B cell (primary cell): ENCODE measurements around the gene LSM14B. TPM values are rescaled to one million over a fixed set of nuclear protein-coding genes. Genes with fewer than 3 reads are reported as not detected.

Source experiments
- ATAC-seq: fragments of 200-7000 bp; cut with Tn5 transposase; one replicate; pipeline ENCODE4 v1.10.0; 2021; ENCODE audit warnings: low read depth, mild to moderate bottlenecking, moderate number of reproducible peaks, moderate library complexity
- CTCF ChIA-PET: fragments of 350-600 bp; sonication (Branson Sonifier 250); formaldehyde crosslinking; loops from one replicate; lab custom pipeline; 2021; ENCODE audit warnings: antibody characterized with exemption, inconsistent platforms; lab: Charles Lee
- POLR2A ChIA-PET: fragments of 350-600 bp; sonication (Branson Sonifier 250); formaldehyde crosslinking; loops from one replicate; lab custom pipeline; 2021; ENCODE audit warnings: antibody characterized with exemption; lab: Charles Lee
- DNase-seq: peaks from one replicate; pipeline ENCODE4 v3.0.0; 2013
- H2AFZ ChIP-seq: 2 replicates; pipeline ENCODE4 v1.6.1; 2012; ENCODE audit warnings: mild to moderate bottlenecking, low read depth, low read length; ENCODE audit not compliant: insufficient read depth, poor library complexity, severe bottlenecking
- H3K27ac ChIP-seq, 2 donors: 1 replicate in 1 of 2; 2 replicates in 1 of 2; pipeline ENCODE4 v1.5.1; 2012 to 2013; ENCODE audit warnings: low read length in 2 of 2, mild to moderate bottlenecking in 2 of 2, moderate library complexity in 1 of 2
- H3K27me3 ChIP-seq, 4 experiments: fragments of 200-600 bp in 1 of 4; sonication (generic) in 1 of 4; replicated peaks in 1 of 4; 1 replicate in 2 of 4; 2 replicates in 2 of 4; pipeline versions ENCODE4 v1.6.1 to v1.7.0; 2013 to 2016; ENCODE audit warnings: low read length in 3 of 4, mild to moderate bottlenecking in 2 of 4, mixed read lengths in 1 of 4, moderate library complexity in 1 of 4; ENCODE audit not compliant: insufficient read depth in 4 of 4, control insufficient read depth in 3 of 4; ENCODE audit errors: control extremely low read depth in 1 of 4
- H3K36me3 ChIP-seq, 2 experiments: replicated peaks in 1 of 2; 1 replicate in 1 of 2; 2 replicates in 1 of 2; pipeline versions ENCODE4 v1.6.1 to v1.7.1; 2013; ENCODE audit warnings: low read length in 1 of 2; ENCODE audit not compliant: insufficient read depth in 2 of 2, control insufficient read depth in 1 of 2; ENCODE audit errors: control extremely low read depth in 1 of 2, extremely low read depth in 1 of 2
- H3K4me1 ChIP-seq, 2 donors: fragments of 200-600 bp in 1 of 2; sonication (generic) in 1 of 2; 1 replicate in 1 of 2; 2 replicates in 1 of 2; pipeline versions ENCODE4 v1.5.1 to v1.6.1; 2013 to 2017; ENCODE audit warnings: low read length in 2 of 2; ENCODE audit not compliant: control insufficient read depth in 2 of 2, insufficient read depth in 2 of 2
- H3K4me2 ChIP-seq: replicated peaks from 2 replicates; pipeline ENCODE3; 2012; ENCODE audit warnings: mild to moderate bottlenecking, low read depth, low read length; ENCODE audit not compliant: poor library complexity, severe bottlenecking
- H3K4me3 ChIP-seq, 5 experiments: fragments of 200-600 bp in 1 of 5; sonication (generic) in 1 of 5; 1 replicate in 3 of 5; 2 replicates in 2 of 5; pipeline versions ENCODE4 v1.5.1 to v1.7.0; 2011 to 2016; ENCODE audit warnings: low read length in 4 of 5, mild to moderate bottlenecking in 4 of 5, low read depth in 2 of 5, control low read depth in 1 of 5, moderate library complexity in 1 of 5; ENCODE audit not compliant: insufficient read depth in 1 of 5; ENCODE audit errors: control extremely low read depth in 1 of 5, extremely low read depth in 1 of 5
- H3K79me2 ChIP-seq: fragments of 200-600 bp; sonication (generic); one replicate; pipeline ENCODE4 v1.6.0; 2016; ENCODE audit warnings: low read length; ENCODE audit not compliant: control insufficient read depth, insufficient read depth
- H3K9ac ChIP-seq: fragments of 200-600 bp; sonication (generic); 2 replicates; pipeline ENCODE4 v1.6.1; 2017; ENCODE audit warnings: mild to moderate bottlenecking, low read length, moderate library complexity
- H3K9me3 ChIP-seq, 3 donors: one replicate each; pipeline versions ENCODE4 v1.6.1 to v1.7.1; 2013; ENCODE audit warnings: low read length in 2 of 3; ENCODE audit not compliant: control insufficient read depth in 2 of 3, insufficient read depth in 1 of 3; ENCODE audit errors: control extremely low read depth in 1 of 3
- H4K20me1 ChIP-seq: 2 replicates; pipeline ENCODE4 v1.6.0; 2012; ENCODE audit warnings: mild to moderate bottlenecking, low read length; ENCODE audit not compliant: insufficient read depth, control insufficient read depth, poor library complexity, severe bottlenecking
- H3K27ac Mint-ChIP-seq: one replicate; pipeline ENCODE4 v1.8.0; 2021; ENCODE audit warnings: mixed read lengths
- H3K27me3 Mint-ChIP-seq: one replicate; pipeline ENCODE4 v1.8.0; 2021; ENCODE audit warnings: mixed read lengths
- H3K4me1 Mint-ChIP-seq: one replicate; pipeline ENCODE4 v1.8.0; 2021; ENCODE audit warnings: mixed read lengths
- H3K4me3 Mint-ChIP-seq: one replicate; pipeline ENCODE4 v1.8.0; 2021; ENCODE audit warnings: mixed read lengths
- H3K9me3 Mint-ChIP-seq: one replicate; pipeline ENCODE4 v1.8.0; 2022; ENCODE audit warnings: mixed read lengths; ENCODE audit not compliant: insufficient read depth
- EZH2 ChIP-seq: IDR thresholded peaks from 2 replicates; pipeline ENCODE4 v1.6.1; 2012; ENCODE audit warnings: borderline replicate concordance, low read depth, mild to moderate bottlenecking, moderate library complexity, low read length; ENCODE audit not compliant: insufficient read depth, poor library complexity, severe bottlenecking
- WGBS: methylation state at CpG from one replicate; pipeline ENCODE4 v1.1.5; 2013; ENCODE audit warnings: missing lambda C conversion rate; ENCODE audit not compliant: insufficient coverage; 5-methylcytosine and 5-hydroxymethylcytosine counted together
- intact Hi-C: fragments of 100-400 bp; cut with micrococcal nuclease; formaldehyde crosslinking; loops from one replicate; pipeline ENCODE4 v1.10.0; 2022
- polyA plus RNA-seq: library from polyadenylated mRNA; depleted of rRNA; stranded (reverse); fragments of >200 nt; gene quantifications from 2 replicates; pipeline ENCODE4 v1.2.3, GENCODE V29; 2012
- total RNA-seq, 2 donors: library from RNA; stranded (reverse); fragments of 120-200 nt in 1 of 2; gene quantifications; 1 replicate in 1 of 2; 2 replicates in 1 of 2; pipeline versions ENCODE4 v1.2.3 to v1.2.4, GENCODE V29; 2013 to 2022
- TF ChIP-seq, protein P1 (sequence below): fragments of 200-600 bp; IDR thresholded peaks from one replicate; pipeline ENCODE4 v1.8.0; 2022; ENCODE audit warnings: antibody characterized with exemption, mild to moderate bottlenecking

The LSM14B gene
- total and polyA plus RNA-seq, 2 donors (not counting 1 experiment from before 2014, with no cell fraction given), result 26.8 to 52.8 TPM

DNA sequence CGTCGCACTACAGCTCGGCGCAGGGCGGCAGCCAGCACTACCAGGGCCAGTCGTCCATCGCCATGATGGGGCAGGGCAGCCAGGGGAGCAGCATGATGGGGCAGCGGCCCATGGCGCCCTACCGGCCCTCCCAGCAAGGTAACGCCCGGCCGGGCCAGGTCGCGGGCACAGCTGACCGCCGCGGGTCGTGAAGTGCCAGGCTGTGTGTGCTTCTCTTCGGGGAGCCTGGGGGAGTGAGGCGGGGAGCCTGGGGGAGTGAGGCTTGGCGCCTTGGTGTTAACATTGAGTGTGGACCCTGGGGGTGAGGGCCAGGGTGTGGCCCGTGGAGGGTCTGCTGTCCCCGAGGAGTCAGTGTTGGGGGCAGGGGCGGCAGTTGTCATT is 41.2 kb downstream of the LSM14B start:
- Histone ChIP-seq H3K9me3 (no peaks in the 10 kb centered on the region), H3K4me2 (no peak overlapping the region), H3K79me2 (no peaks in the 10 kb centered on the region), H2AFZ (no peak overlapping the region), H3K9ac (no peak overlapping the region), H4K20me1 (peaks cover 9% of the 10 kb centered on the region), H3K27ac (no peak overlapping the region), H3K4me3 (no peak overlapping the region), H3K27me3 (no peaks in the 10 kb centered on the region), H3K36me3 (peaks cover 0 to 25% of the 10 kb centered on the region in 2 experiments), H3K4me1 (no peaks in the 10 kb centered on the region)
- Mint-ChIP-seq H3K4me3 (no peak overlapping the region), H3K27ac (no peak overlapping the region), H3K9me3 (no peaks in the 10 kb centered on the region), H3K4me1 (no peaks in the 10 kb centered on the region), H3K27me3 (no peaks in the 10 kb centered on the region)
- intact Hi-C loops, result no loop called here
- WGBS, result 99% methylated on average over 25 of the region's 25 CpGs
- ChIA-PET CTCF (no interaction called here), POLR2A (no interaction called here)
- no peak for TF ChIP-seq EZH2
- TF ChIP-seq, protein P1, sequence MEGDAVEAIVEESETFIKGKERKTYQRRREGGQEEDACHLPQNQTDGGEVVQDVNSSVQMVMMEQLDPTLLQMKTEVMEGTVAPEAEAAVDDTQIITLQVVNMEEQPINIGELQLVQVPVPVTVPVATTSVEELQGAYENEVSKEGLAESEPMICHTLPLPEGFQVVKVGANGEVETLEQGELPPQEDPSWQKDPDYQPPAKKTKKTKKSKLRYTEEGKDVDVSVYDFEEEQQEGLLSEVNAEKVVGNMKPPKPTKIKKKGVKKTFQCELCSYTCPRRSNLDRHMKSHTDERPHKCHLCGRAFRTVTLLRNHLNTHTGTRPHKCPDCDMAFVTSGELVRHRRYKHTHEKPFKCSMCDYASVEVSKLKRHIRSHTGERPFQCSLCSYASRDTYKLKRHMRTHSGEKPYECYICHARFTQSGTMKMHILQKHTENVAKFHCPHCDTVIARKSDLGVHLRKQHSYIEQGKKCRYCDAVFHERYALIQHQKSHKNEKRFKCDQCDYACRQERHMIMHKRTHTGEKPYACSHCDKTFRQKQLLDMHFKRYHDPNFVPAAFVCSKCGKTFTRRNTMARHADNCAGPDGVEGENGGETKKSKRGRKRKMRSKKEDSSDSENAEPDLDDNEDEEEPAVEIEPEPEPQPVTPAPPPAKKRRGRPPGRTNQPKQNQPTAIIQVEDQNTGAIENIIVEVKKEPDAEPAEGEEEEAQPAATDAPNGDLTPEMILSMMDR, result no peak
- DNase-seq (no peak), ATAC-seq (no peak)

DNA sequence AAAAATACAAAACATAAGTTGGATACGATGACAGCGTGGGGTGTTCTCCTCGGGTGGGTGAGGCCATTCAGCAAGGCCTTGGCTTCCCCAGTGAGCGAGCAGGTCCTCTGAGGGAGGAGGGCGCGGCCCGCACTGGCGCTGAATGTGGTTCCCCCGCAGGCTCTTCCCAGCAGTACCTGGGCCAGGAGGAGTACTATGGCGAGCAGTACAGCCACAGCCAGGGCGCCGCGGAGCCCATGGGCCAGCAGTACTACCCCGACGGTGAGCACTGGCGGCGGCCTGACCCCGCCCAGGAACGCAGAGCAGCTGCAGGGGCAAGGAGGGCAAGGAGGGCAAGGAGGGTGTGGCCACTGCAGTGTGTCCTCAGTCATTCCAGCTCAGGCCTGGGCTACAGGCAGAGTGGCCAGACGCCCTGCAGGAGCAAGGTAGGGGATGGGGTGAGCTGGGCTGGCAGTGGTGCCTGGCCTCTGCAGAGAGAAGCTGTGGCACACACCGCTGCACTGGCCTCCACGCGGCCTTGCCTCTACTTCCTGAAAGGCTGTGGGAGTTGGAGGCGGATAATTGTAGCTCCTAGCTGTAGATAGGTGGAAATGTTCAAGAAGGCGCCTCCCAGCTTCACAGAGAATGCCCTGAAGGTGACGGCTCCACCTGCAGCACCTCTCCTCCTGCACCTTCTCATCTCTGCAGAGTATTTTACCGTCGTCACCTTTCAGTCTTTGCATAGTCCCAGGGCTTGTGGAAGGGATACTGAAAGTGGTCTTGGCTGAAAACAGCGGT is 41.9 kb downstream of the LSM14B start:
- Mint-ChIP-seq H3K4me1 (no peaks in the 10 kb centered on the region), H3K9me3 (no peaks in the 10 kb centered on the region), H3K4me3 (no peak overlapping the region), H3K27me3 (no peaks in the 10 kb centered on the region), H3K27ac (no peak overlapping the region)
- no peak overlapping the region for H2AFZ ChIP-seq
- peaks cover 2% of the 10 kb centered on the region for H4K20me1 ChIP-seq
- no peaks in the 10 kb centered on the region for H3K27me3 ChIP-seq
- no peaks in the 10 kb centered on the region for H3K9me3 ChIP-seq
- H3K9ac ChIP-seq, result no peak overlapping the region
- H3K36me3 ChIP-seq, result peaks cover 0 to 25% of the 10 kb centered on the region in 2 experiments
- DNase-seq (no peak), ATAC-seq (no peak)
- H3K4me3 ChIP-seq, result no peak overlapping the region
- TF ChIP-seq EZH2, result no peak
- TF ChIP-seq, protein P1, result no peak
- ChIA-PET CTCF (no interaction called here), POLR2A (no interaction called here)
- no peak overlapping the region for H3K27ac ChIP-seq
- intact Hi-C loops, result no loop called here
- H3K4me1 ChIP-seq, result no peaks in the 10 kb centered on the region
- H3K79me2 ChIP-seq, result no peaks in the 10 kb centered on the region
- 98% methylated on average over 25 of the region's 29 CpGs for WGBS
- no peak overlapping the region for H3K4me2 ChIP-seq
